AG08396 (cell line): ENCODE data around the gene LMTK2.
"Not testable (repeated sequence)": the region's sequence is repeated elsewhere in the genome, so short reads cannot be mapped to it uniquely, and the experiment has no call there.

Experiments
- DNase-seq: peaks from one replicate; pipeline ENCODE4 v3.0.0; 2012; ENCODE audit warnings: low spot score, mixed read lengths

The LMTK2 gene

GRCh38 chr7:98217623-98218582 lies 111.2 kb downstream of the LMTK2 start:
- DNase-seq: no peak

GRCh38 chr7:98219382-98219781 lies 112.7 kb downstream of the LMTK2 start:
- not testable (repeated sequence) for DNase-seq

GRCh38 chr7:98221611-98222532 lies 115.2 kb downstream of the LMTK2 start:
- no peak for DNase-seq

GRCh38 chr7:98222533-98223195 lies 116.0 kb downstream of the LMTK2 start:
- DNase-seq: no peak

GRCh38 chr7:98223351-98223897 lies 116.8 kb downstream of the LMTK2 start:
- no peak for DNase-seq

- DNase-seq: no peak
Observed at GRCh38 chr7:98223898-98224700, 117.4 kb downstream of the LMTK2 start.

GRCh38 chr7:98224701-98225181 lies 118.1 kb downstream of the LMTK2 start:
- DNase-seq: no peak

- no peak for DNase-seq
Observed at GRCh38 chr7:98225913-98226614, 119.4 kb downstream of the LMTK2 start.

- DNase-seq: no peak
Observed at GRCh38 chr7:98227939-98228338, 121.3 kb downstream of the LMTK2 start.

GRCh38 chr7:98228801-98229200 lies 122.1 kb downstream of the LMTK2 start:
- DNase-seq: no peak

GRCh38 chr7:98229441-98229840 lies 122.8 kb downstream of the LMTK2 start:
- no peak for DNase-seq

GRCh38 chr7:98229991-98230745 lies 123.5 kb downstream of the LMTK2 start:
- DNase-seq: no peak

- DNase-seq: no peak
Observed at GRCh38 chr7:98230746-98231471, 124.2 kb downstream of the LMTK2 start.

GRCh38 chr7:98231493-98232262 lies 125.0 kb downstream of the LMTK2 start:
- DNase-seq: no peak

- DNase-seq: no peak
Observed at GRCh38 chr7:98232263-98232585, 125.6 kb downstream of the LMTK2 start.

GRCh38 chr7:98232799-98233198 lies 126.1 kb downstream of the LMTK2 start:
- DNase-seq: no peak

GRCh38 chr7:98233219-98234070 lies 126.8 kb downstream of the LMTK2 start:
- no peak for DNase-seq
